Uterus (tissue), 4 donors: ENCODE measurements around the gene DUOXA1. TPM values are rescaled to one million over a fixed set of nuclear protein-coding genes. Genes with fewer than 3 reads are reported as not detected.

Experiments
- DNase-seq, 2 donors: peaks; one replicate each; pipeline ENCODE4 v3.0.0-alpha.2; 2019 to 2020
- H3K27ac ChIP-seq, 2 donors: fragments of 200-600 bp; sonication (generic); 1 replicate in 1 of 2; 2 replicates in 1 of 2; pipeline ENCODE4 v1.5.1; 2016 to 2018
- H3K27me3 ChIP-seq, 2 donors: fragments of 200-600 bp; sonication (generic); one replicate each; pipeline ENCODE4 v1.5.1; 2018 to 2019; ENCODE audit warnings: control low read depth in 1 of 2
- H3K36me3 ChIP-seq, 2 donors: fragments of 200-600 bp; sonication (generic); one replicate each; pipeline ENCODE4 v1.5.1; 2019; ENCODE audit warnings: control low read depth in 1 of 2
- H3K4me1 ChIP-seq, 2 donors: fragments of 200-600 bp; sonication (generic); one replicate each; pipeline ENCODE4 v1.5.1; 2018 to 2019; ENCODE audit warnings: control low read depth in 1 of 2
- H3K4me3 ChIP-seq, 2 donors: fragments of 200-600 bp; sonication (generic); 1 replicate in 1 of 2; 2 replicates in 1 of 2; pipeline ENCODE4 v1.5.1; 2018 to 2019; ENCODE audit warnings: mild to moderate bottlenecking in 1 of 2
- H3K9me3 ChIP-seq, 2 donors: fragments of 200-600 bp; sonication (generic); one replicate each; pipeline ENCODE4 v1.5.1; 2019; ENCODE audit warnings: control low read depth in 1 of 2
- CTCF ChIP-seq, 4 experiments: fragments of 200-600 bp in 2 of 4; fragments of 450-650 bp in 2 of 4; sonication (generic) in 2 of 4; IDR thresholded peaks; one replicate each; pipeline ENCODE4 v1.5.1; 2016 to 2019; ENCODE audit warnings: antibody characterized with exemption in 4 of 4, mild to moderate bottlenecking in 2 of 4, moderate library complexity in 1 of 4
- POLR2A ChIP-seq, 2 donors: fragments of 450-650 bp; IDR thresholded peaks; one replicate each; pipeline ENCODE4 v1.6.1; 2016; ENCODE audit warnings: antibody characterized with exemption in 2 of 2, mild to moderate bottlenecking in 1 of 2, moderate library complexity in 1 of 2
- intact Hi-C: fragments of 100-400 bp; cut with DNase I; formaldehyde crosslinking; loops from one replicate; pipeline ENCODE4 v1.15.1; 2023; ENCODE audit warnings: low total_unique reads
- total RNA-seq, 4 donors: library from RNA; depleted of rRNA in 3 of 4; stranded (reverse); fragments of >200 nt in 3 of 4; gene quantifications; one replicate each; pipeline versions ENCODE4 v1.1.0 to v1.2.4, GENCODE V29; 2014 to 2023
- donor health status: DM: yes; HTN: yes; CAD: no.

Gene DUOXA1
- total RNA-seq, 4 donors from 2014 or later, result 1.4 to 2.5 TPM; not detected in 2

- Histone ChIP-seq H3K4me3 (no peak overlapping the region), H3K4me1 (no peaks in the 10 kb centered on the region), H3K36me3 (no peaks in the 10 kb centered on the region), H3K27me3 (no peaks in the 10 kb centered on the region), H3K27ac (no peak overlapping the region), H3K9me3 (no peaks in the 10 kb centered on the region)
- intact Hi-C loops, result no loop called here
- no peak for DNase-seq
- no peak for TF ChIP-seq POLR2A (IDR thresholded peaks at IDR 0.05)
- no peak for TF ChIP-seq CTCF (IDR thresholded peaks at IDR 0.05)
Observed at GRCh38 chr15:45169608-45170480, 40.2 kb upstream of the DUOXA1 start.

- Histone ChIP-seq H3K4me3 (no peak overlapping the region), H3K36me3 (no peaks in the 10 kb centered on the region), H3K9me3 (no peaks in the 10 kb centered on the region), H3K27ac (no peak overlapping the region), H3K27me3 (no peaks in the 10 kb centered on the region), H3K4me1 (no peaks in the 10 kb centered on the region)
- intact Hi-C loops, result no loop called here
- no peak for TF ChIP-seq POLR2A (IDR thresholded peaks at IDR 0.05)
- TF ChIP-seq CTCF (IDR thresholded peaks at IDR 0.05), result no peak
- no peak for DNase-seq
Observed at GRCh38 chr15:45168751-45169551, 39.3 kb upstream of the DUOXA1 start.

GRCh38 chr15:45168286-45168685, 38.6 kb upstream of the DUOXA1 start:
- no peak for TF ChIP-seq CTCF (IDR thresholded peaks at IDR 0.05)
- TF ChIP-seq POLR2A (IDR thresholded peaks at IDR 0.05), result no peak
- Histone ChIP-seq H3K36me3 (no peaks in the 10 kb centered on the region), H3K9me3 (no peaks in the 10 kb centered on the region), H3K27me3 (no peaks in the 10 kb centered on the region), H3K27ac (peak overlapping the region; percentile 97 to 98), H3K4me1 (no peaks in the 10 kb centered on the region), H3K4me3 (no peak overlapping the region)
- intact Hi-C loops, result no loop called here
- DNase-seq, result no peak

GRCh38 chr15:45167631-45168205, 38.0 kb upstream of the DUOXA1 start:
- H3K9me3 ChIP-seq, result no peaks in the 10 kb centered on the region
- no peaks in the 10 kb centered on the region for H3K4me1 ChIP-seq
- H3K36me3 ChIP-seq, result no peaks in the 10 kb centered on the region
- intact Hi-C loops, result no loop called here
- TF ChIP-seq CTCF (IDR thresholded peaks at IDR 0.05) (no peak), POLR2A (IDR thresholded peaks at IDR 0.05) (no peak)
- peak overlapping the region; percentile 49 to 68 for H3K4me3 ChIP-seq
- H3K27ac ChIP-seq, result peak overlapping the region; percentile 97 to 98
- no peaks in the 10 kb centered on the region for H3K27me3 ChIP-seq
- no peak for DNase-seq
